ENCODE data around the gene WRAP53.

GRCh38 chr17:7640783-7641182 is 47.5 kb upstream of the WRAP53 start:
- TF ChIP-seq EZH2phosphoT487 (conservative IDR thresholded peaks at IDR 0.05; ENCODE audit: low read length): no peak
- TF ChIP-seq, protein P1, sequence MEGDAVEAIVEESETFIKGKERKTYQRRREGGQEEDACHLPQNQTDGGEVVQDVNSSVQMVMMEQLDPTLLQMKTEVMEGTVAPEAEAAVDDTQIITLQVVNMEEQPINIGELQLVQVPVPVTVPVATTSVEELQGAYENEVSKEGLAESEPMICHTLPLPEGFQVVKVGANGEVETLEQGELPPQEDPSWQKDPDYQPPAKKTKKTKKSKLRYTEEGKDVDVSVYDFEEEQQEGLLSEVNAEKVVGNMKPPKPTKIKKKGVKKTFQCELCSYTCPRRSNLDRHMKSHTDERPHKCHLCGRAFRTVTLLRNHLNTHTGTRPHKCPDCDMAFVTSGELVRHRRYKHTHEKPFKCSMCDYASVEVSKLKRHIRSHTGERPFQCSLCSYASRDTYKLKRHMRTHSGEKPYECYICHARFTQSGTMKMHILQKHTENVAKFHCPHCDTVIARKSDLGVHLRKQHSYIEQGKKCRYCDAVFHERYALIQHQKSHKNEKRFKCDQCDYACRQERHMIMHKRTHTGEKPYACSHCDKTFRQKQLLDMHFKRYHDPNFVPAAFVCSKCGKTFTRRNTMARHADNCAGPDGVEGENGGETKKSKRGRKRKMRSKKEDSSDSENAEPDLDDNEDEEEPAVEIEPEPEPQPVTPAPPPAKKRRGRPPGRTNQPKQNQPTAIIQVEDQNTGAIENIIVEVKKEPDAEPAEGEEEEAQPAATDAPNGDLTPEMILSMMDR (IDR thresholded peaks at IDR 0.05; ENCODE audit: insufficient read depth, low read length, poor library complexity, severe bottlenecking): no peak
